HCT116 (cell line): ENCODE data around the gene LNPEP. TPM values are rescaled to one million over a fixed set of nuclear protein-coding genes. Genes with fewer than 3 reads are reported as not detected.

Source experiments
- ATAC-seq: fragments of 200-7000 bp; cut with Tn5 transposase; 2 replicates; pipeline ENCODE4 v1.9.1; 2020; ENCODE audit warnings: mild to moderate bottlenecking, moderate library complexity
- BruUV-seq: library from RNA; stranded (reverse); fragments of 400-500 nt; replicated peaks from 2 replicates; lab custom pipeline; 2021; lab: Mats Ljungman, UMichigan
- CTCF ChIA-PET: fragments of 300-600 bp; sonication (Branson Sonifier 250); formaldehyde crosslinking; loops from one replicate; lab custom pipeline; 2021; ENCODE audit warnings: antibody characterized with exemption; lab: Charles Lee
- POLR2A ChIA-PET: fragments of 300-600, 350-600 bp; sonication (Branson Sonifier 250); formaldehyde crosslinking; loops from one replicate; lab custom pipeline; 2021; ENCODE audit warnings: antibody characterized with exemption; lab: Charles Lee
- RAD21 ChIA-PET, 2 experiments: fragments of 300-600 bp; sonication (Branson Sonifier 250); formaldehyde crosslinking; loops; one replicate each; lab custom pipeline; 2023; ENCODE audit warnings: low total read pairs in 2 of 2; ENCODE audit not compliant: uncharacterized antibody in 2 of 2, unreplicated experiment in 2 of 2, low non-redundant PET in 1 of 2; lab: Charles Lee
- DNase-seq: peaks from one replicate; pipeline ENCODE4 v3.0.0-alpha.2; 2010; ENCODE audit warnings: low read depth, low spot score
- H2AFZ ChIP-seq: fragments of 200-600 bp; shearing (Covaris generic), sonication (generic); 2 replicates; pipeline ENCODE4 v1.6.1; 2017; ENCODE audit warnings: low read depth, mixed run types, mixed read lengths, antibody characterized with exemption, low read length; ENCODE audit not compliant: poor library complexity, severe bottlenecking
- H3K27ac ChIP-seq: 2 replicates; pipeline ENCODE4 v1.5.1; 2012; ENCODE audit warnings: low read depth, low read length
- H3K27me3 ChIP-seq: fragments of 200-600 bp; sonication (generic); 2 replicates; pipeline ENCODE4 v1.6.1; 2016; ENCODE audit warnings: mixed run types, low read length, mixed read lengths; ENCODE audit not compliant: insufficient read depth
- H3K36me3 ChIP-seq, 2 experiments: fragments of 200-500 bp in 1 of 2; fragments of 200-600 bp in 1 of 2; sonication (Bioruptor generic) in 1 of 2; sonication (generic) in 1 of 2; 2 replicates each; pipeline versions ENCODE4 v1.5.1 to v1.6.1; 2014 to 2016; ENCODE audit warnings: low read length in 2 of 2, inconsistent platforms in 1 of 2, mixed read lengths in 1 of 2, mixed run types in 1 of 2; ENCODE audit not compliant: insufficient read depth in 2 of 2, control insufficient read depth in 1 of 2
- H3K4me1 ChIP-seq, 2 experiments: fragments of 200-600 bp in 1 of 2; sonication (generic) in 1 of 2; 2 replicates each; pipeline versions ENCODE4 v1.5.1 to v1.6.1; 2012 to 2017; ENCODE audit warnings: low read length in 2 of 2, inconsistent platforms in 1 of 2, mild to moderate bottlenecking in 1 of 2, mixed read lengths in 1 of 2, mixed run types in 1 of 2, moderate library complexity in 1 of 2; ENCODE audit not compliant: insufficient read depth in 2 of 2, control insufficient read depth in 1 of 2
- H3K4me2 ChIP-seq: fragments of 200-600 bp; sonication (generic); 2 replicates; pipeline ENCODE4 v1.6.1; 2017; ENCODE audit warnings: mixed run types, low read length, mixed read lengths
- H3K4me3 ChIP-seq, 2 experiments: fragments of 200-600 bp in 1 of 2; sonication (generic) in 1 of 2; replicated peaks in 1 of 2; 2 replicates each; pipeline ENCODE4 v1.5.1; 2011 to 2016; ENCODE audit warnings: low read length in 2 of 2, control low read depth in 1 of 2, low read depth in 1 of 2, mild to moderate bottlenecking in 1 of 2, mixed read lengths in 1 of 2, mixed run types in 1 of 2
- H3K79me2 ChIP-seq: fragments of 200-600 bp; sonication (generic); 2 replicates; pipeline ENCODE4 v1.6.1; 2017; ENCODE audit warnings: mild to moderate bottlenecking, mixed run types, low read length, moderate library complexity, mixed read lengths; ENCODE audit not compliant: insufficient read depth
- H3K9ac ChIP-seq: fragments of 200-600 bp; sonication (generic); 2 replicates; pipeline ENCODE4 v1.6.1; 2016; ENCODE audit warnings: low read length, mixed read lengths
- H3K9me2 ChIP-seq: fragments of 200-600 bp; sonication (generic), shearing (Covaris generic); 2 replicates; pipeline ENCODE4 v1.6.1; 2017; ENCODE audit warnings: mixed run types, mild to moderate bottlenecking, moderate library complexity; ENCODE audit not compliant: insufficient read depth
- H3K9me3 ChIP-seq, 2 experiments: fragments of 200-500 bp in 1 of 2; fragments of 200-600 bp in 1 of 2; sonication (Bioruptor generic) in 1 of 2; sonication (generic) in 1 of 2; 2 replicates each; pipeline ENCODE4 v1.6.1; 2014 to 2017; ENCODE audit warnings: low read length in 2 of 2, mixed read lengths in 2 of 2, inconsistent platforms in 1 of 2, low read depth in 1 of 2, mild to moderate bottlenecking in 1 of 2, mixed run types in 1 of 2, moderate library complexity in 1 of 2; ENCODE audit not compliant: control insufficient read depth in 1 of 2, insufficient read depth in 1 of 2
- H4K20me1 ChIP-seq: fragments of 200-600 bp; sonication (generic), shearing (Covaris generic); 2 replicates; pipeline ENCODE4 v1.6.1; 2017; ENCODE audit warnings: mixed run types, mild to moderate bottlenecking, moderate library complexity; ENCODE audit not compliant: insufficient read depth
- CBX3 ChIP-seq: IDR thresholded peaks from 2 replicates; pipeline ENCODE4 v1.6.1; 2012; ENCODE audit warnings: low read depth
- CEBPB ChIP-seq: IDR thresholded peaks from 2 replicates; pipeline ENCODE4 v1.6.1; 2012; ENCODE audit warnings: low read depth
- CTCF ChIP-seq, 3 experiments: fragments of 200-600 bp in 1 of 3; sonication (generic) in 1 of 3; IDR thresholded peaks in 2 of 3; conservative IDR thresholded peaks in 1 of 3; 2 replicates each; pipeline ENCODE4 v1.5.1; 2012 to 2017; ENCODE audit warnings: low read depth in 2 of 3, low read length in 2 of 3, antibody characterized with exemption in 1 of 3, borderline replicate concordance in 1 of 3, control low read depth in 1 of 3, mild to moderate bottlenecking in 1 of 3, mixed read lengths in 1 of 3, mixed run types in 1 of 3, moderate library complexity in 1 of 3; ENCODE audit not compliant: insufficient read depth in 1 of 3
- EGR1 ChIP-seq: IDR thresholded peaks from 2 replicates; pipeline ENCODE4 v1.6.1; 2012; ENCODE audit warnings: low read depth
- ELF1 ChIP-seq: IDR thresholded peaks from 2 replicates; pipeline ENCODE4 v1.6.1; 2012; ENCODE audit warnings: low read depth, borderline replicate concordance
- EZH2 ChIP-seq: fragments of 200-600 bp; sonication (generic); IDR thresholded peaks from 2 replicates; pipeline ENCODE4 v1.6.1; 2017; ENCODE audit warnings: antibody characterized with exemption, mixed run types
- EZH2phosphoT487 ChIP-seq: fragments of 200-600 bp; IDR thresholded peaks from 2 replicates; pipeline ENCODE4 v1.6.1; 2018; ENCODE audit warnings: antibody characterized with exemption, borderline replicate concordance
- FOSL1 ChIP-seq: IDR thresholded peaks from 2 replicates; pipeline ENCODE4 v1.6.1; 2012; ENCODE audit warnings: low read depth
- JUND ChIP-seq: IDR thresholded peaks from 2 replicates; pipeline ENCODE4 v1.6.1; 2012
- MAX ChIP-seq: IDR thresholded peaks from 2 replicates; pipeline ENCODE4 v1.6.1; 2012
- POLR2A ChIP-seq: IDR thresholded peaks from 2 replicates; pipeline ENCODE4 v1.7.0; 2011; ENCODE audit warnings: borderline replicate concordance; ENCODE audit not compliant: insufficient read depth, insufficient read length; ENCODE audit errors: extremely low read depth
- POLR2AphosphoS5 ChIP-seq: IDR thresholded peaks from 2 replicates; pipeline ENCODE4 v1.6.1; 2011; ENCODE audit warnings: mild to moderate bottlenecking, low read depth, low read length, moderate library complexity
- RAD21 ChIP-seq: IDR thresholded peaks from 2 replicates; pipeline ENCODE4 v1.6.1; 2012; ENCODE audit warnings: low read depth, mild to moderate bottlenecking
- REST ChIP-seq: IDR thresholded peaks from 2 replicates; pipeline ENCODE4 v1.6.1; 2012; ENCODE audit warnings: low read depth
- SIN3A ChIP-seq: IDR thresholded peaks from 2 replicates; pipeline ENCODE4 v1.6.1; 2012; ENCODE audit warnings: low read depth
- SP1 ChIP-seq: IDR thresholded peaks from 2 replicates; pipeline ENCODE4 v1.6.1; 2012; ENCODE audit warnings: low read depth
- SRF ChIP-seq: IDR thresholded peaks from 2 replicates; pipeline ENCODE4 v1.6.1; 2012; ENCODE audit warnings: low read depth
- TCF7L2 ChIP-seq: IDR thresholded peaks from 2 replicates; pipeline ENCODE4 v1.7.0; 2011; ENCODE audit warnings: borderline replicate concordance, inconsistent platforms; ENCODE audit not compliant: insufficient read depth, insufficient read length; ENCODE audit errors: extremely low read depth
- YY1 ChIP-seq: IDR thresholded peaks from 2 replicates; pipeline ENCODE4 v1.6.1; 2011; ENCODE audit warnings: low read length, low read depth, moderate library complexity, mild to moderate bottlenecking; ENCODE audit not compliant: insufficient replicate concordance; ENCODE audit errors: extremely low read depth
- ZBTB33 ChIP-seq: IDR thresholded peaks from 2 replicates; pipeline ENCODE4 v1.6.1; 2011; ENCODE audit warnings: mild to moderate bottlenecking, low read length, moderate library complexity; ENCODE audit not compliant: insufficient replicate concordance; ENCODE audit errors: extremely low read depth
- ZFX ChIP-seq: fragments of 450-650 bp; IDR thresholded peaks from 2 replicates; pipeline ENCODE4 v1.6.1; 2017
- ZNF274 ChIP-seq: fragments of 200-500 bp; sonication (Bioruptor generic); IDR thresholded peaks from 2 replicates; pipeline ENCODE4 v1.6.1; 2014; ENCODE audit warnings: mild to moderate bottlenecking, low read depth, low read length, inconsistent platforms
- intact Hi-C: fragments of 100-400 bp; cut with micrococcal nuclease; formaldehyde crosslinking; loops from 2 replicates; pipeline ENCODE4 v1.10.0; 2022
- total RNA-seq: library from RNA; stranded (reverse); gene quantifications from one replicate; pipeline ENCODE4 v1.2.1, GENCODE V29; 2021; ENCODE audit not compliant: unreplicated experiment

LNPEP gene
- total RNA-seq, 1 experiment from 2014 or later = 14.9 TPM

- Histone ChIP-seq H3K79me2 (peaks cover 12% of the 10 kb centered on the region), H2AFZ (no peak overlapping the region), H4K20me1 (no peaks in the 10 kb centered on the region), H3K36me3 (no peaks in the 10 kb centered on the region), H3K9me2 (no peaks in the 10 kb centered on the region), H3K27ac (peak overlapping the region; percentile 0; the same call in 1 of the 2 replicates), H3K9ac (no peak overlapping the region), H3K4me1 (peaks cover 20 to 21% of the 10 kb centered on the region in 2 experiments), H3K4me2 (peak overlapping the region; percentile 65), H3K9me3 (no peaks in the 10 kb centered on the region), H3K4me3 (peak overlapping the region in 1 of 2 experiments; percentile 5; a peak in 1 of 4 replicates), H3K27me3 (no peaks in the 10 kb centered on the region)
- POLR2A ChIA-PET = no interaction called here
- ATAC-seq (peak; percentile 97), DNase-seq (peak; percentile 16)
- RAD21 ChIA-PET = no interaction called here
- BruUV-seq = no TSS peak
- CTCF ChIA-PET = no interaction called here
- intact Hi-C loops = no loop called here
- no peak for TF ChIP-seq CEBPB
- no peak for TF ChIP-seq POLR2A
- no peak for TF ChIP-seq YY1
- TF ChIP-seq SIN3A = no peak
- TF ChIP-seq JUND = peak; percentile 66; the same call in 1 of the 2 replicates
- TF ChIP-seq ZFX = no peak
- no peak for TF ChIP-seq CBX3
- TF ChIP-seq SP1 = peak; percentile 6; the same call in 1 of the 2 replicates
- TF ChIP-seq ZBTB33 = no peak
- no peak for TF ChIP-seq ELF1
- TF ChIP-seq EGR1 = no peak
- TF ChIP-seq ZNF274 = no peak
- no peak for TF ChIP-seq RAD21
- no peak for TF ChIP-seq POLR2AphosphoS5
- peak; percentile 65 for TF ChIP-seq FOSL1
- TF ChIP-seq SRF = no peak
- TF ChIP-seq REST = no peak
- no peak for TF ChIP-seq MAX
- TF ChIP-seq EZH2 = no peak
- no peak for TF ChIP-seq CTCF (IDR thresholded peaks at IDR 0.05 in 2 of 3, conservative IDR thresholded peaks at IDR 0.05 in 1 of 3; ENCODE audit: borderline replicate concordance in 1 of 3, insufficient read depth in 1 of 3, low read depth in 2 of 3, low read length in 2 of 3)
- peak; percentile 69 for TF ChIP-seq TCF7L2
- no peak for TF ChIP-seq EZH2phosphoT487
Observed at GRCh38 chr5:96968074-96968473, 32.2 kb downstream of the LNPEP start.
